Body of pancreas (tissue), 4 donors: ENCODE results near the gene RAC2. TPM values are rescaled to one million over a fixed set of nuclear protein-coding genes. Genes with fewer than 3 reads are reported as not detected.

Experiments used
- ATAC-seq: fragments of 150-250 bp; one replicate; pipeline ENCODE4 v1.9.1; 2016
- DNase-seq, 4 donors: peaks; one replicate each; pipeline ENCODE4 v3.0.0-alpha.2; 2019
- H3K27ac ChIP-seq, 4 donors: fragments of 200-600 bp; sonication (generic); 1 replicate in 3 of 4; 2 replicates in 1 of 4; pipeline versions ENCODE4 v1.5.1 to v1.6.1; 2016 to 2019; ENCODE audit warnings: mild to moderate bottlenecking in 1 of 4, mixed read lengths in 1 of 4, moderate library complexity in 1 of 4
- H3K27me3 ChIP-seq, 2 donors: fragments of 200-600 bp; sonication (generic); one replicate each; pipeline ENCODE4 v1.6.0; 2016; ENCODE audit warnings: mild to moderate bottlenecking in 1 of 2
- H3K36me3 ChIP-seq, 2 donors: fragments of 200-600 bp; sonication (generic); replicated peaks in 1 of 2; 2 replicates each; pipeline ENCODE4 v1.5.1; 2016; ENCODE audit warnings: low read depth in 2 of 2; ENCODE audit not compliant: insufficient read depth in 1 of 2
- H3K4me1 ChIP-seq: fragments of 200-600 bp; sonication (generic); one replicate; pipeline ENCODE4 v1.6.0; 2016
- H3K4me3 ChIP-seq, 2 donors: fragments of 200-600 bp; sonication (generic); 1 replicate in 1 of 2; 2 replicates in 1 of 2; pipeline ENCODE4 v1.5.1; 2016 to 2019
- H3K9me3 ChIP-seq, 3 donors: fragments of 200-600 bp; sonication (generic); 1 replicate in 2 of 3; 2 replicates in 1 of 3; pipeline ENCODE4 v1.5.1; 2016
- POLR2A ChIP-seq, 3 donors: fragments of 450-650 bp; IDR thresholded peaks; one replicate each; pipeline ENCODE4 v1.6.1; 2016; ENCODE audit warnings: antibody characterized with exemption in 3 of 3, mild to moderate bottlenecking in 2 of 3
- WGBS, 2 donors: methylation state at CpG; one replicate each; pipeline ENCODE4 v1.1.5; 2017; 5-methylcytosine and 5-hydroxymethylcytosine counted together
- intact Hi-C: fragments of 100-400 bp; cut with DNase I; formaldehyde crosslinking; loops from one replicate; pipeline ENCODE4 v1.15.1; 2023
- total RNA-seq, 2 donors: library from RNA; depleted of rRNA; stranded (reverse); fragments of >200 nt; gene quantifications; one replicate each; pipeline ENCODE4 v1.1.0, GENCODE V29; 2016
- TF ChIP-seq, protein P1 (sequence below), 7 experiments: fragments of 450-650 bp in 4 of 7; fragments of 200-600 bp in 3 of 7; sonication (generic) in 3 of 7; IDR thresholded peaks; one replicate each; pipeline ENCODE4 v1.5.1; 2016 to 2019; ENCODE audit warnings: antibody characterized with exemption in 7 of 7

RAC2 gene
- total RNA-seq, 2 donors from 2014 or later = 4.3 to 4.9 TPM

DNA sequence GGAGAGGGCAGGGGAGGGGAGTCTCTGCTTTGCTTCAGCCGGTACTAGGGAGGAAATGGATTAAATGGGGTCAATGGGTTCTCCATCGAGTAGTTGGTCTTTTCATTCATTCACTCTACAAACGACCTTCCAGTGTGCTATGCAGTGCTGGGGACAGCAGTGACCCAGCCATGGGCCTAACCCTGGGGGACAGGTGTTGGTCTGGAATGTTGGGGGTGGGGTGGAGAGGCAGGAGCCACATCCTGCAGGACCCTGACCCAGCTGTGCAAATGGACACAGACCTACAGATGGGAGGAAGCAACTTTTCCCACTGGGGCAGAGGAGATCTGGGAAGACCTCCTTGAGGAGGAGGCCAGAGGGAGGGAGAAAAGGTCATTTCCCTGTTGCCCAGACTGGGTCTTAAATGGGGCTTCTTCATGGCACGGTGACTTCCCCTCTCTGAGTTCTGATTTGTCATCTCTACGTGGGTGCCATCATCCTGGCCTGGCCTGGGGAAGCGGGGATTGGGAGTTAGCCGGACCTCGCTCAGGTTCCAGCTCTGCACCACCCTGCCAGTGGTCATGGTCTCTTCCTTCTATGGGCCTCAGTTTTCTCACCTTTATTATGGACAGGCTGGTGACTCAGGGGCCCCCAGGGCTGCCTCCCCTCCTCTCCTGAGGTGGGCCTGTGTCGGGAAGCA is 40.2 kb upstream of the RAC2 start:
- no peaks in the 10 kb centered on the region for H3K9me3 ChIP-seq
- intact Hi-C loops = no loop called here
- no peak overlapping the region for H3K4me3 ChIP-seq
- no peaks in the 10 kb centered on the region for H3K36me3 ChIP-seq
- TF ChIP-seq, protein P1, sequence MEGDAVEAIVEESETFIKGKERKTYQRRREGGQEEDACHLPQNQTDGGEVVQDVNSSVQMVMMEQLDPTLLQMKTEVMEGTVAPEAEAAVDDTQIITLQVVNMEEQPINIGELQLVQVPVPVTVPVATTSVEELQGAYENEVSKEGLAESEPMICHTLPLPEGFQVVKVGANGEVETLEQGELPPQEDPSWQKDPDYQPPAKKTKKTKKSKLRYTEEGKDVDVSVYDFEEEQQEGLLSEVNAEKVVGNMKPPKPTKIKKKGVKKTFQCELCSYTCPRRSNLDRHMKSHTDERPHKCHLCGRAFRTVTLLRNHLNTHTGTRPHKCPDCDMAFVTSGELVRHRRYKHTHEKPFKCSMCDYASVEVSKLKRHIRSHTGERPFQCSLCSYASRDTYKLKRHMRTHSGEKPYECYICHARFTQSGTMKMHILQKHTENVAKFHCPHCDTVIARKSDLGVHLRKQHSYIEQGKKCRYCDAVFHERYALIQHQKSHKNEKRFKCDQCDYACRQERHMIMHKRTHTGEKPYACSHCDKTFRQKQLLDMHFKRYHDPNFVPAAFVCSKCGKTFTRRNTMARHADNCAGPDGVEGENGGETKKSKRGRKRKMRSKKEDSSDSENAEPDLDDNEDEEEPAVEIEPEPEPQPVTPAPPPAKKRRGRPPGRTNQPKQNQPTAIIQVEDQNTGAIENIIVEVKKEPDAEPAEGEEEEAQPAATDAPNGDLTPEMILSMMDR (IDR thresholded peaks at IDR 0.05) = no peak
- TF ChIP-seq POLR2A (IDR thresholded peaks at IDR 0.05) = no peak
- 45 to 46% methylated on average over 8 to 9 of the region's 9 CpGs for WGBS, 2 donors
- no peaks in the 10 kb centered on the region for H3K4me1 ChIP-seq
- peaks cover 0 to 10% of the 10 kb centered on the region in 2 donors for H3K27me3 ChIP-seq
- no peak for ATAC-seq
- DNase-seq = no peak
- H3K27ac ChIP-seq = peak overlapping the region in 2 of 4 donors; percentile 12 to 71

DNA sequence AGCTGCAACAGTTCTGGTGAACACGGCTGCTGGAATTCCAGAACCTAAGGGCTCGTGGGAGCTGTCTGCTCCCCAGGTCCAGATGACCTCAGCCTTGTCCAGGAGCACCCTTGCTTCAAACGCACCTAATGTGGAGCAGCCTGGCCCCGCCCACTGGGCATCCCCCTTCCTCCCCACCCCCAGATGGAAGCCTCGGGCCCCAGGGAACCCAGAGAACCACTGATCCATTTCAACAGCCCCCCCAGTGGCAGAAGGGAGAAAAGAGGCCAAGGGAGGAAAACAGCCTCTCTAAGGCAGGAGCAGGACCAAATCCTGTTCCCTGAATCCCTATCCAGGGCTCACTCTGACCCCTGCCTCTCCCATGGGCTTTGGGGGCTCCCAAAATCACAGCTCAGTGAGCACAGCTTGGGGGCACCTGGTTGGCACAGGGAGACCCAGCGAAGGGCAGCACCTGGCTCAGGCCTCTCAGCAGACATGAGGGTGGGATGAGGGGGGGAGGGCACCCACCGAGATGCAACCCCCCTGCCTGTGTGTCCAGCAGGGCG is 39.4 kb upstream of the RAC2 start:
- ATAC-seq (no peak), DNase-seq (no peak)
- WGBS, 2 donors = 17 to 50% methylated on average over 4 to 8 of the region's 8 CpGs

DNA sequence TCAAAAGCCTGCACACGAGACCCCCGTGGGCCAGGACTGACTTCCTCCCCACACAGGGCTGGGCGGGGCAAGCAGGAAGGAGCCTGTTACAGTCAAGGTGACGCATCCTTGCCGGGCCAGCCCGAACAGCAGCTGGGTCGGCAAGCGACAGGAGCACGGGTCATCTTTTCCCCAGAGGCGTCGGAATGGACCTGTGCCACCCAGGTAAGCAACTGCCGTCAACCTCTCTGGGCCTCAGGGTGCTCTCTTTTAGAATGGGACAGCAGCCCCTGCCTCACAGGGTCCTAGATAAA is 38.3 kb upstream of the RAC2 start, which contains the start of gene CYTH4:
TSS of gene CYTH4 (plus strand) at position 124 of the 293 bp plus-strand sequence. CDS start at position 186, 62 bp downstream.
- H3K27me3 ChIP-seq = peaks cover 0 to 10% of the 10 kb centered on the region in 2 donors
- intact Hi-C loops = no loop called here
- peak within 1 kb of the TSS in 1 of 2 donors; percentile 10 for H3K4me3 ChIP-seq
- no peak for ATAC-seq
- H3K4me1 ChIP-seq = no peaks in the 10 kb centered on the region
- H3K27ac ChIP-seq = peak within 1 kb of the TSS in 2 of 4 donors; percentile 20 to 71
- peak in 2 of 3 donors; percentile 25 to 37 for TF ChIP-seq POLR2A (IDR thresholded peaks at IDR 0.05)
- TF ChIP-seq, protein P1 (IDR thresholded peaks at IDR 0.05) = no peak
- H3K9me3 ChIP-seq = no peaks in the 10 kb centered on the region
- peak in 3 of 4 donors; percentile 28 to 70 (median 30) for DNase-seq
- 29 to 44% methylated on average over 10 to 12 of the region's 12 CpGs for WGBS, 2 donors
- H3K36me3 ChIP-seq = no peaks in the 10 kb centered on the region

More for the DNA sequence above, 39.4 kb upstream of the RAC2 start:
- peak overlapping the region in 1 of 2 donors; percentile 10 for H3K4me3 ChIP-seq
- intact Hi-C loops = no loop called here
- H3K36me3 ChIP-seq = no peaks in the 10 kb centered on the region
- H3K9me3 ChIP-seq = no peaks in the 10 kb centered on the region
- H3K27me3 ChIP-seq = peaks cover 0 to 10% of the 10 kb centered on the region in 2 donors
- H3K4me1 ChIP-seq = no peaks in the 10 kb centered on the region
- peak overlapping the region in 1 of 4 donors; percentile 71 for H3K27ac ChIP-seq
- TF ChIP-seq, protein P1 (IDR thresholded peaks at IDR 0.05) = no peak
- TF ChIP-seq POLR2A (IDR thresholded peaks at IDR 0.05) = no peak

- H3K36me3 ChIP-seq = no peaks in the 10 kb centered on the region
- H3K27ac ChIP-seq = peak overlapping the region in 1 of 4 donors; percentile 71
- no peak for ATAC-seq
- no peaks in the 10 kb centered on the region for H3K4me1 ChIP-seq
- intact Hi-C loops = no loop called here
- H3K27me3 ChIP-seq = peaks cover 0 to 10% of the 10 kb centered on the region in 2 donors
- H3K9me3 ChIP-seq = no peaks in the 10 kb centered on the region
- WGBS, 2 donors = 53 to 71% methylated on average over 12 of the region's 12 CpGs
- no peak overlapping the region for H3K4me3 ChIP-seq
- TF ChIP-seq, protein P1 (IDR thresholded peaks at IDR 0.05) = no peak
- no peak for TF ChIP-seq POLR2A (IDR thresholded peaks at IDR 0.05)
- DNase-seq = no peak
Observed at GRCh38 chr22:37281646-37282384, 37.7 kb upstream of the RAC2 start.
